ENCODE results near the gene FAM53B.
A peak's percentile ranks its signal among the peaks of the same experiment; 100 is the strongest.

FAM53B gene

GRCh38 chr10:124663228-124663627, 81.0 kb downstream of the FAM53B start:
- no peak for DNase-seq (ENCODE audit: low read depth in 2 of 2)

GRCh38 chr10:124661660-124662180, 82.5 kb downstream of the FAM53B start:
- no peak for DNase-seq (ENCODE audit: low read depth in 2 of 2)

- no peak for DNase-seq (ENCODE audit: low read depth in 2 of 2)
Observed at GRCh38 chr10:124660404-124661125, 83.6 kb downstream of the FAM53B start.

- DNase-seq (ENCODE audit: low read depth in 2 of 2) = no peak
Observed at GRCh38 chr10:124659380-124659779, 84.8 kb downstream of the FAM53B start.

GRCh38 chr10:124658591-124659242, 85.5 kb downstream of the FAM53B start:
- DNase-seq (ENCODE audit: low read depth in 2 of 2) = no peak

- no peak for DNase-seq (ENCODE audit: low read depth in 2 of 2)
Observed at GRCh38 chr10:124657806-124658205, 86.4 kb downstream of the FAM53B start.

GRCh38 chr10:124656541-124656940, 87.6 kb downstream of the FAM53B start:
- DNase-seq (ENCODE audit: low read depth in 2 of 2) = no peak

- DNase-seq (ENCODE audit: low read depth in 2 of 2) = no peak
Observed at GRCh38 chr10:124656113-124656490, 88.1 kb downstream of the FAM53B start.

- DNase-seq (ENCODE audit: low read depth in 2 of 2) = no peak
Observed at GRCh38 chr10:124655191-124656112, 88.7 kb downstream of the FAM53B start.

GRCh38 chr10:124654686-124655085, 89.5 kb downstream of the FAM53B start:
- no peak for DNase-seq (ENCODE audit: low read depth in 2 of 2)

- no peak for DNase-seq (ENCODE audit: low read depth in 2 of 2)
Observed at GRCh38 chr10:124653811-124654651, 90.1 kb downstream of the FAM53B start.

- DNase-seq (ENCODE audit: low read depth in 2 of 2) = no peak
Observed at GRCh38 chr10:124653311-124653710, 90.9 kb downstream of the FAM53B start.

- DNase-seq (ENCODE audit: low read depth in 2 of 2) = no peak
Observed at GRCh38 chr10:124652701-124653100, 91.5 kb downstream of the FAM53B start.

GRCh38 chr10:124652200-124652599, 92.0 kb downstream of the FAM53B start:
- DNase-seq (ENCODE audit: low read depth in 2 of 2) = no peak

- DNase-seq (ENCODE audit: low read depth in 2 of 2) = no peak
Observed at GRCh38 chr10:124651402-124651891, 92.7 kb downstream of the FAM53B start.

GRCh38 chr10:124650820-124651401, 93.3 kb downstream of the FAM53B start:
- peak; percentile 52 to 54 for DNase-seq (ENCODE audit: low read depth in 2 of 2)

- no peak for DNase-seq (ENCODE audit: low read depth in 2 of 2)
Observed at GRCh38 chr10:124650263-124650662, 93.9 kb downstream of the FAM53B start.

GRCh38 chr10:124649214-124649613, 95.0 kb downstream of the FAM53B start:
- no peak for DNase-seq (ENCODE audit: low read depth in 2 of 2)

- peak in 1 of 2 donors; percentile 39 for DNase-seq (ENCODE audit: low read depth in 2 of 2)
Observed at GRCh38 chr10:124648738-124649137, 95.4 kb downstream of the FAM53B start.

GRCh38 chr10:124648131-124648475, 96.1 kb downstream of the FAM53B start:
- DNase-seq (ENCODE audit: low read depth in 2 of 2) = no peak

Measured in stimulated activated CD8-positive, alpha-beta memory T cell treated with anti-CD3 and anti-CD28 coated beads, Interleukin-2, amount 100 ng/mL, for 48 hours (primary cell).